Epithelial cell of proximal tubule (primary cell): ENCODE data around the gene MBD3L5. TPM values are rescaled to one million over a fixed set of nuclear protein-coding genes. Genes with fewer than 3 reads are reported as not detected.
"Not testable (repeated sequence)": the region's sequence is repeated elsewhere in the genome, so short reads cannot be mapped to it uniquely, and the experiment has no call there.

Experiments used
- DNase-seq: peaks from one replicate; pipeline ENCODE4 v3.0.0-alpha.2; 2011; ENCODE audit warnings: low read depth
- H3K4me3 ChIP-seq: 2 replicates; pipeline ENCODE4 v1.5.1; 2011; ENCODE audit warnings: low read depth, mild to moderate bottlenecking, low read length
- CTCF ChIP-seq: conservative IDR thresholded peaks from 2 replicates; pipeline ENCODE4 v1.5.1; 2012; ENCODE audit warnings: low read depth, mild to moderate bottlenecking, low read length
- total RNA-seq: library from RNA; depleted of rRNA; stranded (reverse); fragments of >200 nt; gene quantifications from 2 replicates; pipeline ENCODE4 v1.2.3, GENCODE V29; 2015

MBD3L5 gene
- total RNA-seq, 1 donor from 2014 or later: not detected

GRCh38 chr19:7063339-7063738 is 33.0 kb downstream of the MBD3L5 start:
- DNase-seq: no peak
- no peak for TF ChIP-seq CTCF
- H3K4me3 ChIP-seq: no peak overlapping the region

- H3K4me3 ChIP-seq: no peak overlapping the region
- DNase-seq: no peak
- no peak for TF ChIP-seq CTCF
Observed at GRCh38 chr19:7063764-7064418, 33.5 kb downstream of the MBD3L5 start.

- TF ChIP-seq CTCF: peak; percentile 35
- not testable (repeated sequence) for H3K4me3 ChIP-seq, DNase-seq
Observed at GRCh38 chr19:7067122-7067521, 36.7 kb downstream of the MBD3L5 start.

- no peak overlapping the region for H3K4me3 ChIP-seq
- TF ChIP-seq CTCF: no peak
- no peak for DNase-seq
Observed at GRCh38 chr19:7067716-7068115, 37.3 kb downstream of the MBD3L5 start.

GRCh38 chr19:7068599-7068998 is 38.2 kb downstream of the MBD3L5 start:
- peak overlapping the region; percentile 27 for H3K4me3 ChIP-seq

GRCh38 chr19:7069042-7069903 is 38.9 kb downstream of the MBD3L5 start, which contains the start of gene ZNF557:
Gene ZNF557 (plus strand): TSS chr19:7069703. CDS start chr19:7075075, 5,372 bp downstream.
- peak; percentile 68 for DNase-seq
- no peak for TF ChIP-seq CTCF
- H3K4me3 ChIP-seq: peak within 1 kb of the TSS; percentile 74

More at GRCh38 chr19:7068599-7068998, 38.2 kb downstream of the MBD3L5 start:
- DNase-seq: no peak
- no peak for TF ChIP-seq CTCF
